ENCODE data around the gene ZCCHC3.

ZCCHC3 gene

DNA sequence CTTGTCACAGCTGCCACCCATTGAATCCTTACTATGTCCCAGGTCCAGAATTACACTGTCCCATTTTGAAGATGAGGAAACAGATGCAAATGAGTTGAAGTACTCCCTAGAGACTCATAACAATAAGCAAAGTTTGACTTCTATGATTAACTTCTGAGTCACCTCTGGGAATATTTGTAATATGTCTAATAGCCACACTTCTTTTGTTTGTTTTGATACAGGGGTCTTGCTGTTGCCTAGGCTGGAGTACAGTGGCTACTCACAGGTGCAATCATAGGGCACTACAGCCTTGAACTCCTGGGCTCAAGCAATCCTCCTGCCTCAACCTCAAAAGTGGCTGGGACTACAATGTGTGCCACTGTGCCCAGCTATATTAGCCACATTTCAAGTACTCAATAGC, 16.6 kb downstream of the ZCCHC3 start:
- no peak for DNase-seq (ENCODE audit: low spot score)
- TF ChIP-seq, protein P1, sequence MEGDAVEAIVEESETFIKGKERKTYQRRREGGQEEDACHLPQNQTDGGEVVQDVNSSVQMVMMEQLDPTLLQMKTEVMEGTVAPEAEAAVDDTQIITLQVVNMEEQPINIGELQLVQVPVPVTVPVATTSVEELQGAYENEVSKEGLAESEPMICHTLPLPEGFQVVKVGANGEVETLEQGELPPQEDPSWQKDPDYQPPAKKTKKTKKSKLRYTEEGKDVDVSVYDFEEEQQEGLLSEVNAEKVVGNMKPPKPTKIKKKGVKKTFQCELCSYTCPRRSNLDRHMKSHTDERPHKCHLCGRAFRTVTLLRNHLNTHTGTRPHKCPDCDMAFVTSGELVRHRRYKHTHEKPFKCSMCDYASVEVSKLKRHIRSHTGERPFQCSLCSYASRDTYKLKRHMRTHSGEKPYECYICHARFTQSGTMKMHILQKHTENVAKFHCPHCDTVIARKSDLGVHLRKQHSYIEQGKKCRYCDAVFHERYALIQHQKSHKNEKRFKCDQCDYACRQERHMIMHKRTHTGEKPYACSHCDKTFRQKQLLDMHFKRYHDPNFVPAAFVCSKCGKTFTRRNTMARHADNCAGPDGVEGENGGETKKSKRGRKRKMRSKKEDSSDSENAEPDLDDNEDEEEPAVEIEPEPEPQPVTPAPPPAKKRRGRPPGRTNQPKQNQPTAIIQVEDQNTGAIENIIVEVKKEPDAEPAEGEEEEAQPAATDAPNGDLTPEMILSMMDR (IDR thresholded peaks at IDR 0.05; ENCODE audit: extremely low read depth, missing control alignments) = no peak

DNA sequence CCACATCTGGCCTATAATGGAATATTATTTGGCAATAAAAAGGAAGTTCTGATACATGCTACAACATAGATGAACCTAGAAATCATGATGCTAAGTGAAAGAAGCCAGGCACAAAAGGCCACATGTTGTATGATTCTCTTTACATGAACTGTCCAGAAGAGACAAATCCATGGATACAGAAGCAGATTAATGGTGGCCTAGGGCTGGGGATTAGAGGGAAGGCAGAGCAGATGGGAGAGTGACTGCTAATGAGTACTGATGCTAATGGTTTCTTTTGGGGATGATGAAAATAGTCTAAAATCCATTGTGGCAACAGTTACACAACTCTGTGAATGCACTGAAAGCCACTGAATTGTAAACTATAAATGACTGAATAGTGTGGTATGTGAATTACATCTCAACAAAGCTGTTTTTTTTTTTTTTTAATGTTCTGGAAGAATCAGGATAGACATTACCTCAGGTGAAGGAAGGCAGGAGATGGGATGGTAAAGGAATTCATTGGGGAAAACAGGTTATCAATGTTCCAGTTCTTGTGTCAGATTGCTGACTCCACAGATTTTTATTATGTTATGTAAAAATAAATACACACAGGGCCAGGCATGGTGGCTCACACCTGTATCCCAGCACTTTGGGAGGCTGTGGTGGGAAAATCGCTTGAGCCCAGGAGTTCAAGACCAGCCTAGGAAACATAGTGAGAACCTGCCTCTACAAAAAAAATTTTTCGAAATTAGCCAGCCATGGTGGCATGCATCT, 19.1 kb downstream of the ZCCHC3 start:
- TF ChIP-seq, protein P1 (IDR thresholded peaks at IDR 0.05; ENCODE audit: extremely low read depth, missing control alignments) = no peak
- DNase-seq (ENCODE audit: low spot score) = no peak

DNA sequence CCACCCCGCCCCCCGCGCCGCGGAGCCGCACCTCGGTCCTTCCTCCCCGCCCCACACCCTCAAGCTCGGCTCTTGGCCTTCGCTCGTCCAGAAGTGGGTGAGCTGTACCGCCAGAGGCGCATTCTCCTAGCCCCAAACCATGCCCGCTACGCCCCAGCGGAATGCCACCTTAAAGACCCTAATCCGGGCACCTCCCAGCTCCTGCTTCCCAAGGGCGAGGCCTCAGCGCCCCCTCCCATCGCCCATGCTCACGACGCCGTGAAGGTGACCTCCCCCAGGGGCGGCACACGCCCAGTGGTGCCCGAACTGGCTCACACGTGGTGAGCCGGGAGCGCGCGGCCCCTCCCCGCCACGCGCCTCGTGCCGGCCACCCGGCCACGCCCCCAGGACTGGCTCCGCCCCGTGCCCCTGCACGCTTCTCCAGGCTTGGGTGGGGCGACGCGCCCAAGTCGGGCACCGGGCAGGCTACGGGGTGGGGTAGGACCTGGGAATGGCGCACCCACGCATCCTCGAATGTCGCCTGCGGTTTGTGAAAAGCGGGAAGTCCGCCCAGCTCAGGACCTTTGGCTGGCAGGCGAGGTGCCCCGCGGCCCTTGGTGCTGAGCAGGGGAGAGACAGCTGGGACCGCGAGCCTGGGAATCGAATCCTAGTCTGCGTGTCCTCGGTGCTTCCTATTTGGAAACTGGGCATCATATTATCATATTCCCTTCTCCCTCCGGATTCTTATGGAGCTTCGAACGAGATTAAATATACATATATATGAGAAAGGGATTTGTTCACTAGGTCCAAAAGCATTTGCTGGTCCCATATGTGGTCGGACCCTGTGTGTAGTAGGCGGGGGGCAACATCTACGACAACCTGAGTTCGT, 27.0 kb downstream of the ZCCHC3 start:
- TF ChIP-seq, protein P1 (IDR thresholded peaks at IDR 0.05; ENCODE audit: extremely low read depth, missing control alignments) = no peak

DNA sequence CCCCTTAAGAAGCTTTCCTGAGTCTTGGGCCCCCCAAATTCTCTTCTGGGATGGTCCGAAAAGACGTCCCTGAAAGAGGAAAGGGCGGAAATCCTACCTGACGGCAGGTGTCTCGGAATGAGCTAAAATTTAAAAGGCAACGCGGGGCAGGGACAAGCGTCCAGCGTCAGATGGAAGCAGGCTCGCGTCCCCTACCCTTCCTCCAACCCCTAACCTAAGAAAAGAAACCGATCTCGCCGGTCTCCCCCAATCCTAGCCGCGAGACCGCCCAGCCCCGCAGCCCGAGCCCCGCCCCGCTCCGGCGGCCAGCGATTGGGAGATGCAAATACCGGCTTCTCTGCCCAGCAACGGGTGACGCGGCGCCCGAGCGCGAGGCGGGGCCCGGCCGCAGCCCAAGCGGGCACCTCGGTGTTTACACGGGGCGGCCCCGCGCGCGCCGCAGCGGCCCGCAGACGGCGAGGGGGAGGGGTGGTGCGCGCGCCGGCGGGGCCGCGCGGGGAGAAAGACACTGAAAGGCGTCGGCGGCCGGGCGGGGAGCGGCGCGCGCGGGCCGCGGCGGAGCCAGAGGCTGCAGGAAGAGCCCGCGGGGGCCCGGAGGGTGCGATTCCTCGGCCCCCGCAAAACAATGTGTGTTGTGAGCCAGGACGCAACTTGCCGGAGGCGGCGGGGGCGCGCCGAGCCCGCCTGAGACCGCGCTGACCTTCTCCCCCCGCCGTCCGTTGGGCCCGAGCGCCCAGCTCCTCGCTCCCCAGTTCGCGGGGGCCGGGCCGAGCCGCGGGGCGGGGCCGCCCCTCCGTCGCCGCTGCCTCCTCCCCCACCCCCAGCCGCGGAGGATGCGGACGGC, 27.9 kb downstream of the ZCCHC3 start, which contains the start of gene SOX12:
TSS of gene SOX12 (plus strand) at position 508 of the 844 bp plus-strand sequence. CDS start 373 bp downstream, outside the sequence.
- peak; percentile 98 for DNase-seq (ENCODE audit: low spot score)
- TF ChIP-seq, protein P1 (IDR thresholded peaks at IDR 0.05; ENCODE audit: extremely low read depth, missing control alignments) = no peak

More for the DNA sequence above, 27.0 kb downstream of the ZCCHC3 start:
- DNase-seq (ENCODE audit: low spot score) = peak; percentile 93

DNA sequence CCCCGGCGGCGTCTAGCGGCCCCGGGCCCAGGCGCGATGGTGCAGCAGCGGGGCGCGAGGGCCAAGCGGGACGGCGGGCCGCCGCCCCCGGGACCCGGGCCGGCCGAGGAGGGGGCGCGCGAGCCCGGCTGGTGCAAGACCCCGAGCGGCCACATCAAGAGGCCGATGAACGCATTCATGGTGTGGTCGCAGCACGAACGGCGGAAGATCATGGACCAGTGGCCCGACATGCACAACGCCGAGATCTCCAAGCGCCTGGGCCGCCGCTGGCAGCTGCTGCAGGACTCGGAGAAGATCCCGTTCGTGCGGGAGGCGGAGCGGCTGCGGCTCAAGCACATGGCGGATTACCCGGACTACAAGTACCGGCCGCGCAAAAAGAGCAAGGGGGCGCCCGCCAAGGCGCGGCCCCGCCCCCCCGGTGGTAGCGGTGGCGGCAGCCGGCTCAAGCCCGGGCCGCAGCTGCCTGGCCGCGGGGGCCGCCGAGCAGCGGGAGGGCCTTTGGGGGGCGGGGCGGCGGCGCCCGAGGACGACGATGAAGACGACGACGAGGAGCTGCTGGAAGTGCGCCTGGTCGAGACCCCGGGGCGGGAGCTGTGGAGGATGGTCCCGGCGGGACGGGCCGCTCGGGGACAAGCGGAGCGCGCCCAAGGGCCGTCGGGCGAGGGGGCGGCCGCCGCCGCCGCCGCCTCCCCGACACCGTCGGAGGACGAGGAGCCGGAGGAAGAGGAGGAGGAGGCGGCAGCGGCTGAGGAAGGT, 28.7 kb downstream of the ZCCHC3 start:
- peak; percentile 82 for DNase-seq (ENCODE audit: low spot score)
- TF ChIP-seq, protein P1 (IDR thresholded peaks at IDR 0.05; ENCODE audit: extremely low read depth, missing control alignments) = no peak

DNA sequence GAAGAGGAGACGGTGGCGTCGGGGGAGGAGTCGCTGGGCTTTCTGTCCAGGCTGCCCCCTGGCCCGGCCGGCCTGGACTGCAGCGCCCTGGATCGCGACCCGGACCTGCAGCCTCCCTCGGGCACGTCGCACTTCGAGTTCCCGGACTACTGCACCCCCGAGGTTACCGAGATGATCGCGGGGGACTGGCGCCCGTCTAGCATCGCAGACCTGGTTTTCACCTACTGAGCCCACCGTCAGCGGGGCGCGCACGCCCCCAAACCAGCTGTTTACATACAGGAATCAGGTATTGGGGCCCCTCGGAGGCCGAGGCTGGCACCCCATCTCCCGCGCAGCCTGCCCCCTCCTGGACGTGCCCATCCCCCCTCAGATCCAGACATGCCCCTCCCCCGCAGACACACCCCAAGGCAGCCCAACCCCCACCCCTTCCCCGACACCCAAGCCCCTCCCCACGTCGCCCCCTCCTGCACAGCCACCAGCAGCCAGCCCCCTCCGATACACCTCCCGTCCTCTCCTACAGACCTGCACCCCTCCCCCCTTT, 29.3 kb downstream of the ZCCHC3 start:
- no peak for DNase-seq (ENCODE audit: low spot score)
- TF ChIP-seq, protein P1 (IDR thresholded peaks at IDR 0.05; ENCODE audit: extremely low read depth, missing control alignments) = no peak

Measured in GM20000 (cell line).